Measurements from ENCODE around the gene OR6X1.

The OR6X1 gene, protein sequence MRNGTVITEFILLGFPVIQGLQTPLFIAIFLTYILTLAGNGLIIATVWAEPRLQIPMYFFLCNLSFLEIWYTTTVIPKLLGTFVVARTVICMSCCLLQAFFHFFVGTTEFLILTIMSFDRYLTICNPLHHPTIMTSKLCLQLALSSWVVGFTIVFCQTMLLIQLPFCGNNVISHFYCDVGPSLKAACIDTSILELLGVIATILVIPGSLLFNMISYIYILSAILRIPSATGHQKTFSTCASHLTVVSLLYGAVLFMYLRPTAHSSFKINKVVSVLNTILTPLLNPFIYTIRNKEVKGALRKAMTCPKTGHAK

DNA sequence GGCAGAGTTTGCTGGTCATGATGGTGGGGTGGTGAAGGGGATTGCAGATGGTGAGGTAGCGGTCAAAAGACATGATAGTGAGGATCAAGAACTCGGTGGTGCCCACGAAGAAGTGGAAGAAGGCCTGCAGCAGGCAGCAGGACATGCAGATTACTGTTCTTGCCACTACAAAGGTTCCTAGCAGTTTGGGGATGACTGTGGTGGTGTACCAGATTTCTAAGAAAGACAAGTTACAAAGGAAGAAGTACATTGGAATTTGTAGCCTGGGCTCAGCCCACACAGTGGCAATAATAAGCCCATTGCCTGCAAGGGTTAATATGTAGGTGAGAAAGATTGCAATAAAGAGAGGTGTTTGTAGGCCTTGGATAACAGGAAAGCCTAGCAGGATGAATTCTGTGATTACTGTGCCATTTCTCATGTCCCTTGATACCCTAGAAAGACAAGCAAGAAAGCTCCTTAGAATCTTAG lies at the start of gene OR6X1:
Gene OR6X1 (minus strand): TSS at position 418 of the 468 bp plus-strand sequence. CDS start 0 bp downstream, at position 418.
- no peak for DNase-seq (ENCODE audit: low read depth in 2 of 2)

DNA sequence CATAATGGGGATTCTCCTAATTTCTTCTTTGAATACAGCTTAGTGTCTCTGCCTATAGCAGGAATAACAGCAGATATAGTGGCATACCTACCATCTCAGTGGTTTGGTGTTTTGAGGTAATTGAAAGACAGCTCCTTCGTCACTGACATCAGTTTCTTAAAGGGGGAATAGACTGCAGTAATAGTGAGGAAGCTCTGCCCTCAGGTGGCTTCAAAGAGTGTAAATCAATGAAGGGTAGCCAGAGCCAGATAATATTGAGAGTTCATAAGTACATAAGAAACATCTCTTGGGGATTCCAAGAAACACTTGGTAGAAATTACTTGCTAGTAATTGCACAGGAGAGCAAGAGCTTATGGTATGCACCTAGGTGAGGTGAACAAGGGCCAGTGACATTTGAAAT lies 47.4 kb upstream of the OR6X1 start:
- DNase-seq (ENCODE audit: low read depth in 2 of 2) = no peak

DNA sequence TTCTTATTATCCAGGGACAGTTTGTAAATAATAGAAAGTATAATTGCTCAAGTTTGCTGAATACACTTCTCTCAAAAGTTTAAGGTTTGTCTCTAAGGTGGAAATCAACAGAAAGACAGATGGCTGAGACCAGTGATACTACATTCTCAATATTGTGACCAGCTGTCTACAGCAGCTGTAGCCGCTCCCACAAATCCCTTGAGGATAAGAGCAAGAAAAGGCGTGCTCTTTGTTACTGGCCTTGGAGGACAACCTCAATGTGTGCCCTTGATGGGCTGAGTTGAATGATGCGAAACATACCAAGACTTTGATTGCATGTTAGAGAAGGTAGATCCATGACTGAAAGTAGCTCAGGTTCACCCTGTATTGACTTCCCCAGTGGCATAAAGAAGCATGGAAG lies 45.7 kb upstream of the OR6X1 start:
- DNase-seq (ENCODE audit: low read depth in 2 of 2) = no peak

DNA sequence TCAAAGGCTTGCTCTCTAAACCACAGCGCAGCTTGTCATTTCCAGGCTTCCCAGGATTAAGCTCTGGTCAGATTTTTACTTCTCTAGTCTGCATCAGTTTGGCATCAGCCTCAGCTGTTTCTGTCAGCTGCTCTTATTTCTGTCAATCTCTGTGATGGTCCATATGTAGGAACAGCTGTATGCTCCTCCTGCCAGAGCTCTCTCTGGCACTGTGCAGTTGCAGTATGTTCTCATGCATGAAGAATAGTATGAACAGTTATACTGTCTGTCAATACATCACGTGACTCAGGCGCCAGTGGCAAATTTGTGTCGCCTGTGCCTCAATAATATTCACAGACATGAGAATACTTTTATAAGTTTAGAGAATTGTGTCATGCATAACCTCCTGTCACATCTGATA lies 45.1 kb upstream of the OR6X1 start:
- DNase-seq (ENCODE audit: low read depth in 2 of 2) = no peak

DNA sequence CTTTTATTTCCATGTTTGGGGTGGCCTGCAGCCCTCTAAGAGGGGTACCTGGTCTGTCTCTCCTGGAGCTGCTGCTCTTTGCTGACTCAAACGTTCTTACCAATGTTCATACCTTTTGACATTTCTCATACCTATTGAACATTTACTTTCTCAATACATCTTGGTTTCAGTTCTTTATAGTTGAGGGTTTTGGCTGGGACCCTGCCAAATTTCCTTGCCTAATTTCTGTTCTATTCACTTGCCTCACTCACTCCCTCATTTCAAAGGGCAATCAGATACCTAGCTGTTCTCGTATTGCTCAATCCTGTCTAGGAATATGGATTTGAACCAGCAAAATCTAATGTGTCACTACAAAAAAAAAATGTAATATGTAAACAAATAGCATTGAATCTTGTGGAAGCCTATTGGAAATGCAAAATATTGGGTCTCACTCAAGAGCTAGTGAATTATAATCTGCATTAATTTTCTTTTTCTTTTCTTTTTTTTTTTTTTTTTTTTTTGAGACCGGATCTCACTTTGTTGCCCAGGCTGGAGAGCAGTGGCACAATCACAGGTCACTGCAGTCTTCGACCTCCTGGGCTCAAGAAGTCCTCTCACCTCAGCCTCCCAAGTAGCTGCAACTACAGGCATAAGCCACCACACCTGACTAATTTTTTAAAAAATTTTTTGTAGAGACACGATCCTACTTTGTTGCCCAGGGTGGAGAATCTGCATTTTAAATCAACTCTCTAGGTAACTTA lies 44.4 kb upstream of the OR6X1 start:
- no peak for DNase-seq (ENCODE audit: low read depth in 2 of 2)

DNA sequence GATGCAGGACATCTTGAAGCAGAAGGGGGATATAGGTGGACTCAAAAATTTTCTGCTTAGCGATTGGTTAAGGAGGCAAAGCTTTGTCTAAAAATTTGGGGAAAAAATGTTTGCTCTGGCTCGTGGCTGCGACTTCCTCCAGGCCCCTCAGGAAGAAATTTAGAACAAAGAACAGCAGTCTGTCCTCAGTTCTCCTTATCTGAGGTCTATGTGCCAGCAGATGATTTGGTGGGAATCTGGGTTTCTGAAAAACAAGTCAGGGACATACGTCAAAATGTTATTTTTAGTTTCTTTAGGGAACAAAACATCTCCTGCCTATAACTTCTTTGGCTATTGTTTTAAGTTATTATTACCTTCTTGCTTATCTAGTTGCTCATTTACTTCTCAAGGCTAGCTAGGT lies 43.8 kb upstream of the OR6X1 start:
- no peak for DNase-seq (ENCODE audit: low read depth in 2 of 2)

DNA sequence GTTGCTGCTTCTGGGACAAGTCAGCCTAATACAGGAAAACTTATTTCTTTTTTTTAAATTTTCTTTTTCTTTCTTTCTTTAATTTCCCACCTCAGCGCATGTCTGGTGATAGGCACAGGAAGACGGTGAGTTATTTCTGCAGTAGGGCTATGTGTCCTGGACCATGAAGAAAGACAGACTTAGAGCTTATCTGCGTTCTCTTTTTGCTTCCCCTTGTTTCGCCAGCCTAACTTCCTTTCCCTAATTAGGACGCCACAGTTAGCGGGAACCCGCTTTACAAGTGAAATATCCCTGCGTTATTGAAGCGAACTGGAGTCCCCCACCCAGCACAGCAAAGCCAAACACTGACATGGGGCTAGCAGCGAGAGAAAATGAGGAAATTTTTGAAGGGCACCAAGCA lies 43.2 kb upstream of the OR6X1 start:
- DNase-seq (ENCODE audit: low read depth in 2 of 2) = no peak

DNA sequence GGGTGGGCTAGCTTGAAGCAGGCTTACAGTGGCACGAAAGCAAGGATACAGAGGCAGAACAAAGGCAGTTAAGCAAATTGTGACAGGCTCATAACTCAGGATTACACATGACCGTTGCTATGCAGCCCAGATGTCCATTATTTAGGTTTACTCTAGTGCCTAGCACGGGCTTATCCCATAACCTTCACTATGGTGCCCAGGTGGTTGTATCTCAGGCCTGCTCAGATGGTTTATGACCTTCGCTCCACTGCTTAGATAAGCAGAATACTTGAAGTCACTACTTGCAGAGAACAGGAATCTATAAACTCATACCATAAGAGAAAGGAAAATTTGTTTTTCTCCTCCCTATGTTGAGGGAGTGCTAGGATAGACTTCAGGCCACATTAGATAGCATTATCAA lies 42.8 kb upstream of the OR6X1 start:
- DNase-seq (ENCODE audit: low read depth in 2 of 2) = no peak

DNA sequence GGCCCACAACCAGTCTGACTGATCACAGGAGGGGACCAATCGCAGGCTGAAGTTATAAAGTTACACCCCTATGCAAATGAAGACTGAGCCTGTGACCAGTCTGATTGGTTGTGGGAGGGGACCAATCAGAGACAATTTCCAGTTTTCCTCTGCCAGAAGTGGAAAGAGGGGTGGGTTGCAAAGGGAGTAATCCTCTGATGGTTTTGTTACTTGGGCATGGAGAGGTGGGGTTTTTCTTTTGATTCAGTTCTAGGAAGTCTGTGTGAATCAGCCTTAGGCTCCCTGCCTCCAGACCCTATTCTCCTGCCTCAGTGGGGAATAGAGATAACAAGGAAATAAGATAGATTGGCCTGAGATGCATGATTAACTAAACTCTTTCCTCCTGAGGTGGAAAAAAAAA lies 41.9 kb upstream of the OR6X1 start:
- no peak for DNase-seq (ENCODE audit: low read depth in 2 of 2)

DNA sequence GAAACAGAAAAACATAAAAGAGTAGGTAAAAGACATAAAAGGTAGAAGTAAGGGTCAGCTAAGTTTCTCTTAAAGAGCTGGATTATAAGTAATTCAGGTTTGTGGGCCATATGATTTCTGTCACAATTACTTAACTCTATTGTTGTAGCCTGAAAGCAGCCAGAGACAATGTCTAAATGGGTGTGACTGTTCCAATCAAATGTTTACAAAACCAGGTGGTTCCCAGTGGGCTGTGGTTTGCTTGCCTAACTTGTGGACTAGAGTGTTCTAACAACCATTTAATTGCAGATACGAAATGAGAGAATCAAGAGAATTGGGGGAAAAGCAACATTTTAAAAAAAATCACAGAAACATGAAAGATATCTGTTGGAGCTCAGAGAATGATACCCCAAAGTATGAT lies 29.2 kb upstream of the OR6X1 start:
- no peak for DNase-seq (ENCODE audit: low read depth in 2 of 2)

DNA sequence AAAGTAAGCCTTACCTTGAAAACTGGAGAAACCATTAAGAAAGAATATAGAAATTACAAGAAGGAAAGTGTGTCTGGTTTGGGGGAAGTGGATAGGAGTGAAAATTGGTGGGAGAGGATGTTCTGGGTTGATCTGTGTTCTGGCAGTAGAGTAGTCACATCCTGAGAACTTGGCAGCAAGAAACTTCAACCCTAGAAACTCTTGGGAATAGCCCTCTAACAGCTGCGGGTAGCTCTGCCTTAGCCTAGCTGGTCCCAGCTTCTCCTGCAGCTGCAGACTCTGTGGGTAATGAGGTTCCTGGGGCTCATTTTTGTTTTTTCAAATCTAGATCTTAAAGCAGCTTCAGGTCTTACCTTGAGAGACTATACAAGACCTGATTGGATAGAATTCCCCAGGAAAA lies 24.2 kb upstream of the OR6X1 start:
- DNase-seq (ENCODE audit: low read depth in 2 of 2) = no peak

DNA sequence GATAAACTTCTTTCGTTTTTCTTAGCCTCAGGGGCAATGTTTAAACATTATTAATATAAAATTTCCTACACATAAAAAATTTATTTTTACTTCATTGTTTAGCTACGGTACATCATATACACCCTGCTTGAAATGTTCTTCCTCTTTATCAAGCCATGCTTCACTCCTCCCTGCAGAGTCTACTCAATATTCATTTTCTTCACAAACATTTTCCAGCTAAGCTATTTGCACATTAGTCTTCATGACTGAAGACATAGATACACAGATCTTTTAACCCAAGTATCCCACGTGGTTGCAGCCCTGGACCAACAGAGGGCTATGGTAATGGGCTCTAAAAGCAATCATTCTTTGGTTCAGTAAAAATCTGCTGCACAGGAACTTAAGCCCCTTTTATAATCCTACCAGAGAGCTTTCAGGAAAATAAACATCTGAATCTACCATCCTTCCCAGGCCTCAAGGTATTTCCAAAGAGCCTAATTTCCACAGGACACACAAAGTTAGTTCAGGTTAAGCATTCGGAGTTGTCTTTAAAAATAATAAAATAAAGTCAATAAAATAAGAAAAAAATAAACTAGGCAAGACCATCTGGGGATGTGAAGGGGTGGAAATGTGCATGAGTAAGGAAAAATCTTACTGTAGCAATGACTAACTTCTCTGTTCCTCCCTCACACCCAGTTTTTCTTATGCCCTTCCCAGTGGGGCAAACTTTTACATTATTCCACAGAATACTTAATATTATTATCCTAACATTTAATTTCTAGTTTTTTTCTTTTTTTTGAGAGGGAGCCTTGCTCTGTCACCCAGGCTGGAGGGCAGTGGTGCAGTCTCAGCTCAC lies 21.6 kb upstream of the OR6X1 start:
- no peak for DNase-seq (ENCODE audit: low read depth in 2 of 2)

DNA sequence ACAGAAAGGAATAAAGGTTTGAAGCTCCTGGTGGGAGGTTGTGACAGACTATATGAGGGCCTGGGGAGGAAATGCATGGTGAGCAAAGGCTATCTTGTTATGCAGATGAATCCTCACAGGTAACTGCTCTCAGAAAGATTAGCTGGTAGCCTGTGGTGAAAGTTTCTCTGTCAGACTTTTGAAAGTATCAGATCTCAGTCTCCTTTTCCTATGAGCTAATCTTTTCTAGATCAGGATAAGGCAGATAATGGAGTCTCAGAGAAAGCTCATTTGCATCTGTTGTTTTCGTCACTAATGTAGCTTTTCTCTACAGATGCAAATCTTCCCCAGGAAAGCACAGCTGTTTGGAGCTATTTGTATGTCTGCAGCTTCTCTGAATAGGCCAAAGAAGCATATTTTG lies 21.0 kb upstream of the OR6X1 start:
- no peak for DNase-seq (ENCODE audit: low read depth in 2 of 2)

DNA sequence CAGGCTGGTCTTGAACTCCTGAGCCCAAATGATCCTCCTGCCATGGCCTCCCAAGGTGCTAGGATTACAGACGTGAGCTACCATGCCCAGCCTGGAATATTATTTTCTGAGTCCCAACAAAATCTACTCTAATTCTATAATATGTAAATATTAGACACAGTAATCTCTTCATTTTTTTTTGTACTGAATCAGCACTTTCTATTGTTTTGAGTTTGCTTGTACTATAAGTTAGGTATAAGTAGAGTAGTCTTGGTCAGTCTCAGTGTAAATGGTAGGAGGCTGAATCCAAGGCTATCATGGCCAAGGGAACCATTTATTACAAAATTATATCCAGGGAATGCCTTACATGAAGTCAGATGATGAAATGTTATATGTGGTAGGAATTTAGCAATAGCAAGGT lies 19.6 kb upstream of the OR6X1 start:
- DNase-seq (ENCODE audit: low read depth in 2 of 2) = no peak

DNA sequence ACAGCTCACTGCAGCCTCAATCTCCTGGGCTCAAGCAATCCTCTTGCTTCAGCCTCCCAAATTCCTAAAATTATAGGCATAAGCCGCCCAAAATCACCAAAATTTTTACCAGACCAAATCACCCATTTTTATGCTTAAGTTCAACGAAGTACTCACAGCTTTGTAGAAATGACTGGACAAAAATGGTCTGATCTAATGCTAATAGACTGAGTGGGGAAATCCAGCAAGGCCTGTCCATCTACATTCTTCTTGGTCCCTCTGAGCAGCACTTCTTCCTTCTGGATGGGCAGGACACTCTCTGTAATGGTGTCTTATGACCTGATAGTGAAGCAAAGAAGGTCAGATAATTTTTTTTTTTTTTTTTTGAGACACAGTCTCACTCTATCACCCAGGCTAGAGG lies 18.7 kb upstream of the OR6X1 start:
- DNase-seq (ENCODE audit: low read depth in 2 of 2) = no peak

DNA sequence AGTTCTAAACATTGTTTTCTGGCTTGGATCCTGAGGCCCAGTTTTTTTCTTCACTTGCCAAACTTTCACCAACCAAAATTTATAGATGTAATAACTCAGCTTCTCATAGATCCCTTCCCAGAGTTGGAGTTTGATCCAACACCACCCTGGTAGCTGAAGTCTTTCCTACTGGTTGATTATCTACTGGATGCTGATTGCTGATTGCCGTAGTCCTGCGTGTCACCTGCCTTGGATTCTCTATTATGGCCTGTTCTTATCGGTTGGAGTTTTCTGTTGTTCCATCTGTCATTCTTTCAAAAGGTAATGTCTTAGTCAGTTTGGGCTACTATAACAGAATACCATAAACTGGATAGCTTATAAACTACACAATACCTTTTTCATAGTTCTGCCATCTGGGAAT lies 17.3 kb upstream of the OR6X1 start:
- no peak for DNase-seq (ENCODE audit: low read depth in 2 of 2)

DNA sequence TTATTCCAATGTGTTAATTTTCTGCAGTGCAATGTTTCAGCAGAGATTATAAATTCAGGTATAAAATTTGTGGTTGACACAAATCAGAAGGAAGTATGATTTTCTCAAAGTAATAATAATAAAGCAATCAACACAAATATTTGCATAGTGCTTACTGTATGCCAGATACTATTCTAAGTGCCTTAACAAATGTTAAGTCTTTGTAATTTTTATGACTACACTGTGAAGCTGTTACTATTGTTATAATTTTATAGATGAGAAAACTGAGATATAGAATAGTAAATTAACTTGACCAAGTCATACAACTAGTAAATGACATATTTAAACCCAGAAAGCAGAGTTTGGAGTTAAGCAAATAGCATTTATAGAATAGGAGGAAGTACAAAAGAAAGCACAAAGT lies 16.4 kb upstream of the OR6X1 start:
- no peak for DNase-seq (ENCODE audit: low read depth in 2 of 2)

DNA sequence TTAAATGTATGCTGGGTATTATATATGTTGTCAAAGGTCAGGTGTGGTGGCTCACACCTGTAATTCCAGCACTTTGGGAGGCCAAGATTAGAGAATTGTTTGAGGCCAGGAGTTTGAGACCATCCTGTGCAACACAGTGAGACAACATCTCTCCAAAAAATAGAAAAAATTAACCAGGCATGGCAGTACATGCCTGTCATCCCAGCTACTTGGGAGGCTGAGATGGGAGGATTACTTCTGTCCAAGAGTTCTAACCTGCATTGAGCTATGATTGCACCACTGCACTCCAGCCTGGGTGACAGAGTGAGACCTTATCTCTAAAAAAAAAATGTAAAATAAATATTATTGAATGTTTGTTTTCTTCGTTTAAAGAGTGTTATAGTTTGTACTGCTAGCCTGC lies 11.3 kb upstream of the OR6X1 start:
- no peak for DNase-seq (ENCODE audit: low read depth in 2 of 2)

DNA sequence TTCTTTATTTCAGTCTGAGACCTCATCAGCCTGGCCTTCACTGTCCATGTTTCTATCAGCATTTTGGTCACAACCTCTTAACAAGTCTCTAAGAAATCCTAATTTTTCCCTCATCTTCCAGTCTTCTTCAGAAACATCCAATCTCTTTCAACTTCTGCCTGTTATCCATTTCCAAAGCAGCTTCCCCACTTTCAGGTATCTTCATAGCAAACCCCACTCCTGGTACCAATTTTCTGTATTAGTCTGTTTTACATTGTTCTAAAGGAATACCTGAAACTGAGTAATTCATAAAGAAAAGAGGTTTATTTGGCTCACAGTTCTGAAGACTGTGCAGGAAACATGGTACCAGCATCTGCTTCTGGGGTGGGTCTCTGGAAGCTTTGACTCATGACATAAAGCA lies 8.1 kb upstream of the OR6X1 start:
- DNase-seq (ENCODE audit: low read depth in 2 of 2) = no peak

DNA sequence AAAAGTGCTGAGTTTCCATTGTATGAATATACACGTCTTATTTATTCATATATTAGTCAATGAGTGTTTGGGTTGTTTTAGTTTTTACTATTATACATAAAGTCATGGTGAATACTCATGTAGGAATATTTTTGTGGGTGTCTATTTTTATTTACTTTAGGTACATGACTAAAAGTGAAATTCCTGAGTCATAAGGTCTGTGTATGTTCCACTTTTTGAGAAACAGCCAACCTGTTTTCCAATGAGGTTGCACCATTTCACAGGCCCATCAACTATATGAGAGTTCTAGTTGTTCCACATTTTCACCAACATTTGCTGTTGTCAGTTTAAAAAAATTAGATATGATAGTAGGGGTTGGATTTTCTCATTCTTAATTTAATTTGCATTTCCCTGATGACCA lies 6.6 kb upstream of the OR6X1 start:
- no peak for DNase-seq (ENCODE audit: low read depth in 2 of 2)

DNA sequence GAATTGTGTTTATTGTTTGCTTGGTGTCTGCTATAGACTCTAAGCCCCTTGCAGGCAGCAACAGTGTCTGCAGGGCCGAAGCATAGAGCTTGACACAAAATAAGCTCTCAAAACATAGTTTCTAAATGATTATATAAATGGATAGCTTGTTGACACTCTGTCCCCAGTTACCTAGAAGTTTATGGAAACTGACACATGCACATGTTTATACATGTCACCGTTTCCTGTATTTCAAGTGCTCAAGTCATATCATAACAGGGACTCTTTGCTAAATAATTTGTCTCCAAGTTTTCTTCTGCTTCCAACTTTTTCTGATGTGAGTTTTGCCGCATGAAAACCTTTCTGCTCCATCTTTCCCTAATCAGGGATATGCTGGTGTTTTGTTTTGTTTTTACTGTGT lies 3.7 kb upstream of the OR6X1 start:
- no peak for DNase-seq (ENCODE audit: low read depth in 2 of 2)

DNA sequence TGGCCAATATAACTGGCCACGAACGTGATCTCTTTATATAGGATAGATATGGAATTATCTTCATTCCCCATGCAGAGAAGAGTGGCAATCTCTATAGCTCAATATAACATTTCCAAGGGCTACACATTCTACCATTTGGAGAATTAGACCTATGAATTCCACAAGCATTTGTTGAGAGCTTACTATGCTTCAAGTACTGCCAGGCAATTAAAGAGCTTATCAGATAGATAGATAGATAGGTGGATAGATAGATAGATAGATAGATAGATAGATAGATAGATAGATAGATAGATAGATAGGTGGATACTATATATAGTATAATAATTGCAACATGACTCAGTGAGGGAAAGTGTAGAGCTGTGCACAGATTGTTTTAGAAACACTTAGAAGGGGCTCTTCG lies 1.5 kb upstream of the OR6X1 start:
- DNase-seq (ENCODE audit: low read depth in 2 of 2) = no peak

DNA sequence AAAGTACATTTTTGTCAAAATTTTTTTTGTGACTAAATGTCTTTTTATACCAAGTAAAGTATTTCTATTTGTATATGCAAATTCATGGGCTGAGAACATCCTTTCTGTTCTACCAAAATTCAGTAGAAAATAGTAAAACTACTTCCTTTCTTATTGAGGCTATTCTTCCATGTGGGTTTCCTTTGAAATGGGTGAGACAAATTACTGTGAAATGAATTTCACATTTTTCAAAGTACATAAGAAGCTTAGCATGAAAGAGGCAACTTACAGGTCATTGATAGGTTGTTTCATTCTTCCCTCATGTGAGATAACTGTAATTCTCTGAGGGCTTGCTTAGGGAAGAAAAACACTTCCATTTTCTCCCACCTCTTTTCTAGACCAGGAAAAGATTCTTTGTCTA lies 1.0 kb upstream of the OR6X1 start:
- no peak for DNase-seq (ENCODE audit: low read depth in 2 of 2)
